DMS53 treated with DMSO at 0.1 percent for 48 hours (cell line): ENCODE data around the gene TMEM41B.
"Not testable (repeated sequence)": the region's sequence is repeated elsewhere in the genome, so short reads cannot be mapped to it uniquely, and the experiment has no call there.

Experiments used
- DNase-seq: peaks from one replicate; lab custom pipeline; 2025; ENCODE audit not compliant: unreplicated experiment; lab: John Stamatoyannopoulos, UW

TMEM41B gene

DNA sequence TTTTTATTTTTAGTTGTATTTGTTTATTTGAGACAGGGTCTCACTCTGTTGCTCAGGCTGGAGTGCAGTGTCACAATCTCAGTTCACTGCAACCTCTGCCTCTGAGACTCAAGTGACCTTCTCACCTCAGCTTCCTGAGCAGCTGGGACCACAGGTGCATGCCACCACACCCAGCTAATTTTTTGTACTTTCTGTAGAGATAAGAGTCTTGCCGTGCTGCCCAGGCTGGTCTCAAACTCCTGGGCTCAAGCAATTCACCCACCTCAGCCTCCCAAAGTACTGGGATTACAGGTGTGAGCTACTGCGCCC, 53.6 kb downstream of the TMEM41B start:
- not testable (repeated sequence) for DNase-seq

GRCh38 chr11:9259981-9260837, 54.2 kb downstream of the TMEM41B start:
- no peak for DNase-seq

- DNase-seq = not testable (repeated sequence)
Measured at GRCh38 chr11:9258279-9258678, 56.1 kb downstream of the TMEM41B start.

DNA sequence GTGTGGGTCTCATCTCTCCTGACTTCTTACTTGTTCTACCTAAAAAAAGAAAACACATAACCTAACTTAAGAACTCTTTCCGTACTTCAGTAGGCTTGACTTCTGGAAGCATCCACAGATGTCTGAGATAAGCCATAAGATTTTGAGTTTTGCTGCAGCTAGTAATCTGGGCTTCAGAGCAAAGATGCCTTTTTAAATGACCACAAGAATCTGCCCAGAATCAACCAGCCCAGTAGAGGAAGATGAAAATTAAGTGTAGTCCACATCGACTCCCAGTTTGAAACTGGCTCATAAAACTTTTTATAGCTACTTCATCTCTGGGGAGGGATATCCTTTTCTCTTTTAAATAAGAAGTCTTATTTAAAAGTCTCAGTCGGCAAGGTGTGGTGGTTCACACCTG, 60.0 kb downstream of the TMEM41B start:
- no peak for DNase-seq

GRCh38 chr11:9253086-9253485, 61.3 kb downstream of the TMEM41B start:
- DNase-seq = no peak

- DNase-seq = no peak
Measured at GRCh38 chr11:9251311-9251710, 63.1 kb downstream of the TMEM41B start.

GRCh38 chr11:9250139-9250582, 64.2 kb downstream of the TMEM41B start:
- DNase-seq = no peak

DNA sequence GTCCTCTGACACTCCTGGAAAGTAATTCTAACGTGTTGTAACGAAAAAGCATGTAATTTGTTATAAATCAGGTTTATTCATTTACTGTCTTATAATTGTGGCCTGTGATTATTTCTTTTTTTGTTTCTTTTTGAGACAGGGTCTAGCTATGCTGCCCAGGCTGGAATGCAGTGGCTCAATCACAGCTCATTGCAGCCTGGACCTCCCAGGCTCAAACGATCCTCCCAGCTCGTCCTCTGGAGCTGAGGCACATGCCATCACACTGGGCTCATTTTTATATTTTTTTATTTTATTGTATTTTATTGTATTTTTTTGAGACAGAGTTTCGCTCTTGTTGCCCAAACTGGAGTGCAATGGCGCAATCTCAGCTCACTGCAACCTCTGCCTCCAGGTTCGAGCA, 65.1 kb downstream of the TMEM41B start:
- DNase-seq = no peak

- DNase-seq = no peak
Measured at GRCh38 chr11:9247863-9248262, 66.5 kb downstream of the TMEM41B start.

GRCh38 chr11:9236242-9236641, 78.2 kb downstream of the TMEM41B start:
- not testable (repeated sequence) for DNase-seq

GRCh38 chr11:9232482-9232881, 81.9 kb downstream of the TMEM41B start:
- no peak for DNase-seq

DNA sequence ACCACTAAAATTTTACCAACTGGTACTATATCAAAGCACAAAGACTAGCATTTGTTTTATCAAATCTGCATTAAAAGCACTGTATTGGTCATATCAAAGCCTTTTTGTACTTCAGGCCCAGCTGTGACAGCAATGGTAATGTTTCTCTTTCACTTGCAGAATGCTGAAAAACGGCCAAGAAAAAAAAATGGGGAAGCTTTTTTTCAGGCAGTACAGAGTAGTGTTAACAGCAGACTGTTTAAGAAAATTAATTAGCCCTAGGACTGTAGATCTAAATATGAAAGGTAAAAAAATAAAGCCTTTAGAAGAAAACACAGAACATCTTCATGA, 82.6 kb downstream of the TMEM41B start:
- DNase-seq = no peak
